Esophagus mucosa (tissue), 1 donor: ENCODE measurements around the gene PPP2R2D. TPM values are rescaled to one million over a fixed set of nuclear protein-coding genes. Genes with fewer than 3 reads are reported as not detected.
"Not testable (repeated sequence)": the region's sequence is repeated elsewhere in the genome, so short reads cannot be mapped to it uniquely, and the experiment has no call there.

Experiments used
- ATAC-seq: fragments of 200-7000 bp; cut with Tn5 transposase; one replicate; pipeline ENCODE4 v1.9.1; 2020
- total RNA-seq: library from RNA; stranded (reverse); gene quantifications from one replicate; pipeline ENCODE4 v1.2.4, GENCODE V29; 2023
- donor health status: DM: yes; HTN: yes; CAD: no.

Gene PPP2R2D
- total RNA-seq, 1 donor from 2014 or later, result 14.1 TPM

DNA sequence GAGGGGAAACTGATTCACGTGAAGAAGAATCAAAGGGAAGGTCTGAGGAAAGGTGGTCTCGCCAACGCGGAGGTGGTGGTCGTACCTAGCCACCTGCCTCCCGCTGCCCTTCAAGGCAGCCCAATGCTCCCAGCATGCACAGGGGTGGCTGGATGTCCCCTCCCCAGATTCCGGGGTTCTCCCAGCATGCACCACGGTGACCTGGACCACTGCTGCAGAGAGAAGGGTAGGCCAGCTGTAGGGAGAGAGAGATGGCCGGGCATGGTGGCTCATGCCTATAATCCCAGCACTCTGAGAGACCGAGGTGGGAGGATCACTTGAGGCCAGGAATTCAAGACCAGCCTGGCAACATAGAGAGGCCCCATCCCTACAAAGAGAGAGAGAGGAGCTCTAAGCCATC lies 32.4 kb upstream of the PPP2R2D start:
- no peak for ATAC-seq

- ATAC-seq, result no peak
These were observed 31.5 kb upstream of the PPP2R2D start for GRCh38 chr10:131869344-131869743.

GRCh38 chr10:131870411-131870810 lies 30.4 kb upstream of the PPP2R2D start:
- ATAC-seq, result no peak

DNA sequence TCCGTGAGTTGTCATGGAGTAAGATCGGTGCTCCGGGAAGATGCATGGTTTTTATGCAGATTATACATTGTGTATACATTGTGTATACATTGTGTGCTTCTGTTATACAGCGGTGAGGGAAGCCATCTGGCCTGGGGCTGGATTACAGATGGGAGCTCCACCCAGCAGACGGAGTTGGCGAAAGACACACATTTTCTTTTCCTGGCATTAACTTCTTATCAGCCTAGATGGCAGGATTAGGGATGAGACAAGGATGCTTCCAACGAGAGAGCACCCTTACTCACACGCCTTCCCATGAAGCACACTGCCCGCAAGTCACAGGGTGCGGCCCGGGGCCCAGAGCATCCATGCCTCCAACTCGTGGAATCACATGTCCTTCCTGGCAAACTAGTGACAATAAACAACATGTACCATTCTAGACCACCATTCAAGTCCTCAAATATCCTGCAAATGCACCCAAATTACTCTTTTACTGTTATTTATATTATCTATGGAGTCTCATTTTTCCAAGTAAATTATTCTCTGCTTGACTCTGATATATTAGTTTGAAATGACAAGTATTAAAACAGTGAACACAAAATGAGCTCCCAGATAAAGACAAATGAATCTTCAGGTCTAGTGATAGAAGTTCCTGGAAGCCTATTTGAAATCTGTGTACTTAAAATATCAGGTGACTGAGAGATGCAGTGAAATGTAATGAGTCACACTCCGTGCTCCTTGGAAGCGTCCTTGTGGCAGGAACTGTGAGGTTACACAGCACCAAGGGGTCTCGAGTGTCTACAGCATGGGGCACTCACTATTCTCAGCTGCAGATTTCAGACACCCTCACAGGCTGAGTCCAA lies 29.8 kb upstream of the PPP2R2D start:
- ATAC-seq, result no peak

DNA sequence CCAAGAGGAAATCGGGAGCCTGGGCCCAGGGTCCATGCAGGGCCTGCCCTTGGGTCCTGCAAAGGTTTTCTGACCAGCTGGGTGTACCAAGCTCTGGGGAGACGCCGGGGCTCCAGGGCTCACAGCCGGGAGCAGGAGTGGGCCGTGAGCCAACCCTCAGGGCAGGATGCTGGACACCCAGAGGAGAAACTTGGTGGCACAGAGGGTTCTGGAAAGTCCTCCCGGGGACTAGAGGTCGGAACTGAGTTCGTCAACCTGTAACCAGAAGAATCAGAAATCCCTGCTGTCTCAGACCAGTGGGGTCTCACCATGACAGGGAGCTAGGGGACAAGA lies 29.2 kb upstream of the PPP2R2D start:
- no peak for ATAC-seq

DNA sequence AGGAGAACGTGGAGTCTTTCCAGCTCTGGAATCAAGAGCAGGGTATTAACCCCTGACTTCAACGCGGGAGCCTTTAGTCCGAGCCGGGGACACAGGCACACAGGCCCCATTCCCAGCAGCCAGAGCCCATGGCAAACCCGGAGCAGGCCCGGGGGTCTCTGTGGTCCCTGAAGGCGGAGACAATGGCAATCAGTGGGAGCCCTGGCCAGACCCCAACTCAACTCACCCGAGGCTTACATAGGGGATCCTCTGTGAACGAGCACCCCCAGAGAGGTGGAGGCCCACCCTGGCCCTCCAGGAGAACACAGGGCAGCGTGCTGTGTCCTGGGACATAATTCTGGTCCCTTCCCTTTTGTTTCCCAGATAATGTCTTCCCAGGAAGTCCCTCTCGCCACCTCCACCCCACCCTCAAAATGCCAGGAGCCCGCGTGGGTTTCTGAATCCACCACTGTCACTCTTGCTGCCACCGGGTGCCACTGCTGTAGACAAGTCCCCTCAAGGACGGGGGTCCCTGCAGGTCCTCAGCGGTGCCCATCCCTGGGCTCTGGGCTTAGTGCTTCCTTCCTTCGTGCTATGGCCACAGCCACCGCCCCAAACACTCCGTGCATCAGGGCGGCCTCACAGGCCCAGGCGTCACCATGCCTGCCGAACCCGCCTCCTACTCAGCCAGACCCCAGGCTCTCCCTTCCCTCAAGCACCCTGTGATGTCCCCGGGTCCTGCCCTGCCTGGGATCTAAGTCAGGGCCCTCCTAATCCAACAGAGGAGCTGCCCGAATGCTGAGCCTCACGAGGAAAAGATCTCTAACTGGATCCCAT lies 28.6 kb upstream of the PPP2R2D start:
- no peak for ATAC-seq

- ATAC-seq, result peak; percentile 36
These were observed 27.9 kb upstream of the PPP2R2D start for GRCh38 chr10:131872827-131873375.

DNA sequence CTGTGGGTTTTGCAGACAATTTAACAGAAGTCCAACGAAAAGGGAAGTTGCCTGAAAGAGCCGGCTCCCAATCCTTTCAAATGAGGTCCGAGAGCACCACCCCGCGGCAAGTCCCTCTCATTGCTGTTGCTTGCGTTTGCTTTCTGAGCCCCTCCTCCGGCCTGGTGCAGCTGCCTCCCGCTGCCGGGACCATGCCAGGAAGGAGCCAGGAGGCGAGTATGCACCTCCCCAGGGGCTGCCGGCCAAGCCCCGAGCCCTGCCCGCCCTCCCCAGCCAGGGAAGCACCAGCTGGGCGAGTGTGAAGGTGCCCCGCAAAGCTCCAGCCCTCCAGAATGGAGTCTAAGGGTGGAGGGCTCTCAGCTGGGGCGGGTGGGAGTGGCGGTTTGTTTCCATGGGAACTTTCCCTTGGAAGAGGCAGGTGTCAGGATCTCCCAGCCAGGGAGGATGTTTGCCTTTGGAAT lies 25.8 kb upstream of the PPP2R2D start:
- ATAC-seq, result peak; percentile 65

- ATAC-seq, result no peak
These were observed 25.3 kb upstream of the PPP2R2D start for GRCh38 chr10:131875501-131875900.

DNA sequence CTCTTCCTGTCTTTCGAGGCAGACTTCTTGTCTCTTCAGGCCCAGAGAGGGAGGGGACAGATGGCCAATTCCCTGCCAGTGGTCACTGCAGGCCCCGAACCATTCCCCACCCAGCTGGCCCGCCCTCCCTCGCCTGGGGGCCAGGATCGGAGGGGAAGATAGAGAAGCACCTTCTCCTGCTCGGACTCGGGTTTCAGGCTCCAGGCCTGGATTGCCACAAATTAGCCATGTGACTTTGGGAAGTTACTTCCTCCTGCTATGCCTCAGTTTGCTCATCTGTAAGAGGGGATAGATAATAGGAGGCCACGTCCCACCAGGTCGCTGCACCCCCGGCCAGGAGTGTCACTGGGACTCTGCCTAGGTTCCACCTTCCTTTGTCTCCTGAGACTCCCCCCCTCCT lies 24.8 kb upstream of the PPP2R2D start:
- no peak for ATAC-seq

- ATAC-seq, result no peak
These were observed 24.3 kb upstream of the PPP2R2D start for GRCh38 chr10:131876508-131876907.

DNA sequence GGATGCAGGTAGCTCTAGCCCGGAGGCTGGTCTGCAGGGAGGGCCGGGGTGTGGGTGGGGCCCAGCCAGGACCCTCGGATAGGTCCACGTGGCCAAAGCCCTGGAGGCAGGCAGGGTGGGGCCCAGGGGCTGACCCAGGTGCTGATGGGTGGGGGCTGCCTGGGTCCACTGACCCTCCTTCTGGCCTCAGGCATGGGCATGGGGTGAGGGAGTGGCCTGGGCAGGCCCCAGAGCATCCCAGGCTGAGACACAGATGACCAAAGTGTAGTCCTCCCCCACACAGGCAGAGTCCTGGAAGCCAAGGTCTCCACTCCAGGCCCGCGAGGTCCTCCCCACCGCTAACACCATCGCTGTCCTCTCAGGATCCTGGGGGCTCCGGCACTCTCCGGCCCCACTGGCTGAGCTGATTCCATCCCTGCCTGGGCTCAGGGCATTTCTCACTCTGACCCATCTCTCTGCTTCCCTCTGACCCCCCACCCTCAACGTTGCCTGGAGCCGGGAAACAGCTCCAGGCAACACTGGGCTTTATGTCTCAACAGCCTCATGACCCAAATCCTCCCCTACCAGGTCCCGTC lies 20.7 kb upstream of the PPP2R2D start:
- no peak for ATAC-seq

- ATAC-seq, result no peak
These were observed 19.5 kb upstream of the PPP2R2D start for GRCh38 chr10:131881104-131881880.

DNA sequence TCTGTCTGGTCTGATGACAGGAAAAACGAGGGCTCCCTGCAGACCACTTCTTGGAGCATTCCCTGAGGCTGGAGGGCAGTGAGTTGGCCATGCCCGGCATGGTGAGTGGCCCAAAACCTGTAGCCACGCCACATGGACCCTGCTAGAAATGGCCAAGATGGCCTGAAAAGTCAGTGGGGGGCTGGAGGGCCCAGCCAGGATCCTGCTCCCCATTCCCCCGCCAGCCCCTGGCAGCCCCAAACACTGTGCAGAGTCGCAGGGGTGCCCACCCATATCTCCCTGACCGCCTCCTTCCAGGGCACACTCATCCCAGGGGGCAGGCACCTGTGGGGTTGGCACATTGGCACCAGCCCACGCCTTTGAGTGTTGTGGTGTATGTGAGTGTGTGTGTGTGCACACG lies 18.7 kb upstream of the PPP2R2D start:
- no peak for ATAC-seq

DNA sequence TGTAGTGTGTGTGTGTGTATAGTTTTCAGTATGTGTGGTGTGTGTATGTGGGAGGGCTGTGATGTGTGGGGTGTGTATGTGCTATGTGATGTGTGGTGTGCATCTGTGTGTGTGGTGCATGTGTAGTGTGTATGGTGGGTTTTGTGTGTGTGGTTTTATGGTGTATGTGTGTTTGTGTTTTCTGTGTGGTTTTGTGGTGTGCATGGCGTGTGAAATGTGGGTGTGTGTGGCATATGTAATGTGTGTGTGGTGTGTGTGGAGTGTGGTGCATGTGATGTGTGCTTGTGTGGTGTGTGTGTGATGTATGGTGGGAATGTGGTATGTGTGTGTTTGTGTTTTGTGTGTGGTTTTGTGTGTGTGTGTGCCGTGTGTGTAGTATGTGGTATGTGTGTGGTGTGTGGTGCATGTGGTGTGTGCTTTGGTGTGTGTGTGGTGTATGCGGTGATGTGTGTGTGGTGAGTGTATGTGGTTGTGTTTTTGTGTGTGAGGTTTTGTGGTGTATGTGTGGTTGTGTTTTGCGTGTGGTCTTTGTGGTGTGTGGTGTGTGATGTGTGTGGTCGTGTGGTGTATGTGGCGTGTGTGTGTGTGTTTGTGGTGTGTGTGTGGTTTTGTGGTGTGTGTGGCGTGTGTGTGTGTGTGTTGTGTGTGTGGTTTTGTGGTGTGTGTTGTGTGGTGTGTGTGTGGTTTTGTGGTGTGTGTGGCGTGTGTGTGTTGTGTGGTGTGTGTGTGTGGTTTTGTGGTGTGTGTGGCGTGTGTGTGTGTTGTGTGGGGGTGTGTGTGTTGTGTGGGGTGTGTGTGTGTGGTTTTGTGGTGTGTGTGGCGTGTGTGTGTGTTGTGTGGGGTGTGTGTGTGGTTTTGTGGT lies 18.0 kb upstream of the PPP2R2D start:
- no peak for ATAC-seq

DNA sequence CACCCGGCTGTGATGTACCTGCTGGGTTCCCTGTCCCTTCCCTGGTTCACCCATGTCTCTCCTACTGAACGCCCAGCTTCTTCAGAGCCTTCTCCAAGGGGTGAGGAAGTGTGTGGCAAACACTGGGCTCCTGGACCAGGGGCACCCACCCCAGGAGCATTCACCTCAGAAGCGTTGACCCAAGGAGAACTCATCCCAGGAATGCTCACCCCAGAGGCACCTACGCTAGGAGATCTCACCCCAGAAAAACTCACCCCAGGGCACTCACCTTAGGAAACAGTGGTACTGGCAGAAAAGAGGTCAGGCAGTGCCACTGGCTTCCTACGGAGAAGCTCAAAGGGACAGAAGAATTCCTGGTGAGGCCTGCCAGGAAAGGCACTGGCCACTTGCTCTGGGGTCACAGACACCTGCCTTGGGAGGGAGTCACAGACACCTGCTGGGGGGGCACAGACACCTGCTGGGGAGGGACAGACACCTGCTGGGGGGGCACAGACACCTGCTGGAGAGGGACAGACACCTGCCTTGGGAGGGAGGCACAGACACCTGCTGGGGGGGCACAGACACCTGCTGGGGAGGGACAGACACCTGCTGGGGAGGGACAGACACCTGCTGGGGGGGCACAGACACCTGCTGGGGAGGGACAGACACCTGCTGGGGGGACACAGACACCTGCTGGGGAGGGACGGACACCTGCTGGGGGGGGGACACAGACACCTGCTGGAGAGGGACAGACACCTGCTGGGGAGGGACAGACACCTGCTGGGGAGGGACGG lies 17.0 kb upstream of the PPP2R2D start:
- not testable (repeated sequence) for ATAC-seq

DNA sequence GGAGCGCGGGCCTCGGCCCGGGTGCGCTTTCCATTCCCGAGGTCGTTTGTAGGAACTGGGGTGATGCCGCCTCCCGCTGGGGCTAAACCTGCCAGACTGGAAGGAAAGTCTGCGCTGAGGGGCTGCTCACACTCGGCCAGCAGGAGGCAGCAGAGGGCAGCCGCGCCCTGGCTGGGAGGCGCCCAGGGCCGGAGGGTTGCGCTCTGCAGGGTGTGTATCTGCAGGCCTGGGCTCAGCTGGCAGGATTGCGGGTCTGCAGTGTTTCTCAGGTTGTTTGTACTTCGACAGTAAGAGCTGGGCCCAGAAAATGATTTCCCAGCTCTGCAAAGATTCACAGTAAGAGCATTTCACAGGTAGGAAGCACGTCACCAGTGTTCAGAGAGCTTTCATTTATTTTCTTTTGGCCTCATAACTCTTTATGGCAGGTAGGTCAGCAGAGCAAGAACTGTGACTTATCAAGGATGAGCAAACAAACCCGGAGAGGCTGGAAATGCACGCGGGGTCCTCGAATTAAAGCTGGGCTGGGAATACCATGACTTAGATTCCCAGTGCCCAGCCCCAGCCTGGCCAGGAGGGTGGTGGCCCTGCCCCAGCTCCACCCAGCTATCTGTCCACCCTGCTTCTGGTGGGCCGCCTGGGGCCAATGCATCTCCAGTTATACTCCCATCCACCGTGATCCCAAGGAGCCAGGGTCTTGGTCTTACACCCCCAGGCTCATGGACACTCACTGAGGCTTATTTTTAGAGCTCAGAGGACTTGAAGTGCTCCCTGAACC lies 15.2 kb upstream of the PPP2R2D start:
- ATAC-seq, result peak; percentile 93

DNA sequence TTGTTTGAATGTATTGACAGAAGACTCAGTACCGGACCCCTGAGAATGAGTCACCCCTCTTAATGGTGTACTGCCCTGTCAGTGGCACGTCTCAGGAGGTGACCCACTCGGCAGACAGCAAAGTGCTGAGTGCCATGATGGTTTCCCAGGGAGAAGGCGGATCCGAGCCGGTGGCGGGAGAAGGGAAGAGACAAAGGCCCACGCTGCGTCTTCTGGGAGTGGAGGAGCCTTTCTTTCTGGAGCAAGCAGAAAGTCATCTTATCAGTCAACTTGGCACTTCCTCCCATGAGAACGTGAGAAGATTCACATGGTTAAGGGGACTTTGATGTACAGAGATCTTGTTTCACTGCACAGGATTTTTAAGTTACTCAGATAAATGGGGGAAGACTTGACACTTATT lies 14.6 kb upstream of the PPP2R2D start:
- no peak for ATAC-seq

- peak; percentile 90 for ATAC-seq
These were observed 12.6 kb upstream of the PPP2R2D start for GRCh38 chr10:131888186-131888604.

DNA sequence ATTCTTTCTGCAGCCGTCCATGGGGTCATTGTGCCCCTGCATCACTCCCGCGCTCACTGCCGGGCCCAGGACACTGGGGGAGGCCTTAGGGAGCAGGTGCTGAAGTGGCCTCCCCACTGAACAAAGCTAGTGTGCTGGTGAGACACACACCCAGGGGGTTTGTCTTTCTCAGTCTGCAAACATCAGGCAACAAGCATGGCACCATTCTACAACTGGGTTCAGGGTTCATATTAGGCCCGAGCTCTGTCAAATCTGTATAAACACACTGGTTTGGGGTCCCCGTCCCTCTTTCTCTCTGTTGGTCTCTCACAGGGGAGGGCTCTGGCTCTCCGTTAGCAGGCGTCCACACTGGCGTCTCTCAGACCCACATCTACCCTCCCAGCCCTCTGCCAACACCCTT lies 11.1 kb upstream of the PPP2R2D start:
- ATAC-seq, result no peak
